Measurements from ENCODE around the gene NUP98.

NUP98 gene

GRCh38 chr11:3823762-3824506 lies 26.6 kb upstream of the NUP98 start:
- Histone ChIP-seq H3K27me3 (ENCODE audit: insufficient read depth, poor library complexity, severe bottlenecking) (no peaks in the 10 kb centered on the region), H3K9me3 (ENCODE audit: severe bottlenecking) (no peaks in the 10 kb centered on the region), H3K27ac (ENCODE audit: poor library complexity, severe bottlenecking) (no peak overlapping the region), H3K4me3 (ENCODE audit: severe bottlenecking) (no peak overlapping the region), H3K36me3 (ENCODE audit: low read depth) (peaks cover 9% of the 10 kb centered on the region), H3K4me1 (ENCODE audit: insufficient read depth, poor library complexity, severe bottlenecking) (no peaks in the 10 kb centered on the region)
- no peak for DNase-seq (ENCODE audit: low spot score)
- TF ChIP-seq CTCF (IDR thresholded peaks at IDR 0.05; ENCODE audit: poor library complexity, severe bottlenecking) = no peak
- ATAC-seq (ENCODE audit: low read depth) = no peak

DNA sequence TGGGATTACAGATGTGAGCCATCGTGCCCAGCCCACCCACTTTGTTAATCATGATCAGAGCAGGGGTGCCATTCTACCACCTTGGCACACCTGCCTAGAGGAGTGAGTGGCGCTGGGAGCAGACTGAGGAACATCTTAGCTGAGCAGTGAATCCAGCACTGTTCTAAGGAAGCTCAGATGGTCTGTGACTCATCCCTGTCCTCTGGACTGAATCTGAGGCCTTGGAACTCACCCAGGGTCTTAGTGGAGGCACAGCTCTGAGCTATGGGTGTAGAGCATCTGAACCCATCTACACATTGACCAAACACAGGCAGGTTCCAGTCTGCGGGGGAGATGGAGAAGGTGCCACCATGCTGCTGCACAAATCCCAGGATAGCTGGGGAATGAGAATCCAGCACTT lies 25.9 kb upstream of the NUP98 start:
- Histone ChIP-seq H3K27me3 (ENCODE audit: insufficient read depth, poor library complexity, severe bottlenecking) (no peaks in the 10 kb centered on the region), H3K36me3 (ENCODE audit: low read depth) (peaks cover 9% of the 10 kb centered on the region; the same call in 1 of the 2 replicates), H3K27ac (ENCODE audit: poor library complexity, severe bottlenecking) (no peak overlapping the region), H3K9me3 (ENCODE audit: severe bottlenecking) (no peaks in the 10 kb centered on the region), H3K4me3 (ENCODE audit: severe bottlenecking) (no peak overlapping the region), H3K4me1 (ENCODE audit: insufficient read depth, poor library complexity, severe bottlenecking) (no peaks in the 10 kb centered on the region)
- TF ChIP-seq CTCF (IDR thresholded peaks at IDR 0.05; ENCODE audit: poor library complexity, severe bottlenecking) = no peak
- ATAC-seq (ENCODE audit: low read depth) (peak; percentile 49), DNase-seq (ENCODE audit: low spot score) (no peak)

DNA sequence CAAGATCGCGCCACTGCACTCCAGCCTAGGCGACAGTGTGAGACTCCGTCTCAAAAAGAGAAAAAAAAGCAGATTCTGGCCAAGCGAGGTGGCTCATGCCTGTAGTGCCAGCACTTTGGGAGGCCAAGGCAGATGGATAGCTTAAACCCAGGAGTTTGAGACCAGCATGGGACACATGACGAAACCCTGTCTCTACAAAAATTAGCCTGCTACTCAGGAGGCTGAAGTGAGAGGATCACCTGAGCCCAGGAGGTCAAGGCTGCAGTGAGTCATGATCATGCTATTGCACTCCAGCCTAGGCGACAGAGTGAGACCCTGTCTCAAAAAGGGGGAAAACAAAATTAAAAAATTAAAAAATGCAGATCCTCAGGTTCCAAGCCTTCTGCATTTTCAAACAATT lies 25.0 kb upstream of the NUP98 start:
- DNase-seq (ENCODE audit: low spot score) = no peak
- H3K27me3 ChIP-seq (ENCODE audit: insufficient read depth, poor library complexity, severe bottlenecking) = no peaks in the 10 kb centered on the region
- H3K27ac ChIP-seq (ENCODE audit: poor library complexity, severe bottlenecking) = no peak overlapping the region
- no peaks in the 10 kb centered on the region for H3K4me1 ChIP-seq (ENCODE audit: insufficient read depth, poor library complexity, severe bottlenecking)
- H3K9me3 ChIP-seq (ENCODE audit: severe bottlenecking) = no peaks in the 10 kb centered on the region
- no peak for TF ChIP-seq CTCF (IDR thresholded peaks at IDR 0.05; ENCODE audit: poor library complexity, severe bottlenecking)
- H3K36me3 ChIP-seq (ENCODE audit: low read depth) = peaks cover 4% of the 10 kb centered on the region; the same call in 1 of the 2 replicates
- no peak overlapping the region for H3K4me3 ChIP-seq (ENCODE audit: severe bottlenecking)
- no peak for ATAC-seq (ENCODE audit: low read depth)

DNA sequence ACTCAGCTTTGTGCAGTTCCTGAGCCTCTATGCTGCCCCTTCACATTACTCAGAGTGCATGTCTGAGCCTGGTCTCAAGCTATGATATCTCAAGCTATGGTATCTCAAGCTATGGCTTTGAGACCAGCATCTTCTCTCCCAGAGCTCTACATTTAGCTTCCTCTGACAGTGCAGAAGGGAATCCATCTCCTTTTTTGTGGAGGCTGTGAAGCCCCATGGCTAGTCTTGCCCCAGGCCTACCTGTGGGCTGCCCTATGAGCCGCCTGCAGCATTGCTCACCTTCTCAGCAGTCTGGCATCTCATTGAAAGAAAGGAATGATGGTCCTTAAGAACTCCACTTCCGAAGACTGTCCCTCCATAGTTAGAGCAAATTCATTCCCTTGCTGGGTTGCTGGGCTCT lies 23.6 kb upstream of the NUP98 start:
- no peak for ATAC-seq (ENCODE audit: low read depth)
- H3K27me3 ChIP-seq (ENCODE audit: insufficient read depth, poor library complexity, severe bottlenecking) = no peaks in the 10 kb centered on the region
- no peak for DNase-seq (ENCODE audit: low spot score)
- TF ChIP-seq CTCF (IDR thresholded peaks at IDR 0.05; ENCODE audit: poor library complexity, severe bottlenecking) = no peak
- H3K4me3 ChIP-seq (ENCODE audit: severe bottlenecking) = no peak overlapping the region
- H3K9me3 ChIP-seq (ENCODE audit: severe bottlenecking) = no peaks in the 10 kb centered on the region
- no peaks in the 10 kb centered on the region for H3K4me1 ChIP-seq (ENCODE audit: insufficient read depth, poor library complexity, severe bottlenecking)
- H3K36me3 ChIP-seq (ENCODE audit: low read depth) = no peaks in the 10 kb centered on the region
- no peak overlapping the region for H3K27ac ChIP-seq (ENCODE audit: poor library complexity, severe bottlenecking)

DNA sequence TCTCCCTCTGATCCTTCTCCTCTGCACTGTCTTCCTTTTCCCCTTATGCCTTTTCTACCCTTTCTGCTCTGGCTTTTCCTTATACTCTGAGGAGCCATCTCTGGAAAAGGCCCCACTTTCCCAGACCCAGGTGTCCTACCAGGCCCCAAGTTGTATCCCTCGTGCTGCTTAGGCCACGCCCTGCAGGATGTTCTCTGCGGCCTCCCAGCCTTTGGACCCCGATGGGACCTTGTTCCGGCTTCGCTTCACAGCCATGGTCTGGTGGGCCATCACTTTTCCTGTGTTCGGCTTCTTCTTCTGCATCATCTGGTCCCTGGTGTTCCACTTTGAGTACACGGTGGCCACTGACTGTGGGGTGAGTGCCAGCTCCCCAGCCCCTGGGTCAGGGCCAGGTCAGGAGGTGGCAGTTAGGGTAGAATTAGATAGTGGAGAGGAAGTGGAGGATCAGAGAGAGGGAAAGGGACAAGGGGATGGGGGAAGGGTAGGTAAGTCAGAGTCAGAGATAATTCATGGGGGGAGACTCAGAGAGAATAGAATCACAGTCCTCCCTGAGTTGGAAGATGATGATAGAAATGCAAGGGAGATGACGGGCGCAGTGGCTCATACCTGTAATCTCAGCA lies 19.9 kb upstream of the NUP98 start:
- Histone ChIP-seq H3K27me3 (ENCODE audit: insufficient read depth, poor library complexity, severe bottlenecking) (no peaks in the 10 kb centered on the region), H3K9me3 (ENCODE audit: severe bottlenecking) (no peaks in the 10 kb centered on the region), H3K4me1 (ENCODE audit: insufficient read depth, poor library complexity, severe bottlenecking) (no peaks in the 10 kb centered on the region), H3K4me3 (ENCODE audit: severe bottlenecking) (no peak overlapping the region), H3K27ac (ENCODE audit: poor library complexity, severe bottlenecking) (no peak overlapping the region), H3K36me3 (ENCODE audit: low read depth) (no peaks in the 10 kb centered on the region)
- no peak for TF ChIP-seq CTCF (IDR thresholded peaks at IDR 0.05; ENCODE audit: poor library complexity, severe bottlenecking)
- ATAC-seq (ENCODE audit: low read depth) = no peak
- DNase-seq (ENCODE audit: low spot score) = no peak
